GM12878 (cell line): Measurements from ENCODE around the gene IQCK.

ENCODE experiments used
- DPF2 ChIP-seq: fragments of 450-650 bp; IDR thresholded peaks from 2 replicates; pipeline ENCODE4 v1.6.1; 2017; ENCODE audit warnings: mild to moderate bottlenecking
- ESRRA ChIP-seq: IDR thresholded peaks from 2 replicates; pipeline ENCODE4 v1.6.1; 2012; ENCODE audit warnings: mild to moderate bottlenecking, low read length, improper control_type of control experiment
- HCFC1 ChIP-seq: fragments of 150-350 bp; IDR thresholded peaks from 2 replicates; pipeline ENCODE4 v1.6.1; 2014; ENCODE audit warnings: low read length
- MEF2A ChIP-seq: IDR thresholded peaks from 2 replicates; pipeline ENCODE4 v1.6.1; 2011; ENCODE audit warnings: low read depth, mild to moderate bottlenecking, low read length, moderate library complexity; ENCODE audit not compliant: insufficient read depth
- NFYB ChIP-seq: IDR thresholded peaks from 2 replicates; pipeline ENCODE4 v1.6.1; 2011; ENCODE audit warnings: low read depth, mild to moderate bottlenecking, low read length, improper control_type of control experiment, moderate library complexity; ENCODE audit not compliant: insufficient read depth
- POU2F2 ChIP-seq: IDR thresholded peaks from 3 replicates; pipeline ENCODE4 v1.6.1; 2011; ENCODE audit warnings: low read depth, mild to moderate bottlenecking, low read length, borderline replicate concordance
- RAD21 ChIP-seq: IDR thresholded peaks from 2 replicates; pipeline ENCODE4 v1.6.1; 2011; ENCODE audit warnings: mild to moderate bottlenecking, low read depth, low read length, moderate library complexity; ENCODE audit not compliant: insufficient read depth
- TF ChIP-seq, protein P1 (sequence below): IDR thresholded peaks from 2 replicates; pipeline ENCODE4 v1.6.1; 2012; ENCODE audit warnings: improper control_type of control experiment, low read depth, low read length; ENCODE audit not compliant: insufficient replicate concordance
- TF ChIP-seq, protein P2 (sequence below), 3 experiments: IDR thresholded peaks in 2 of 3; conservative IDR thresholded peaks in 1 of 3; 2 replicates each; pipeline ENCODE4 v1.5.1; 2011; ENCODE audit warnings: low read depth in 3 of 3, low read length in 3 of 3, mild to moderate bottlenecking in 3 of 3, control low read depth in 2 of 3, moderate library complexity in 2 of 3, inconsistent platforms in 1 of 3, mixed read lengths in 1 of 3; ENCODE audit not compliant: control insufficient read depth in 2 of 3, insufficient read depth in 1 of 3; ENCODE audit errors: extremely low read depth in 1 of 3
- TF ChIP-seq, protein P3 (sequence below): fragments of 450-650 bp; IDR thresholded peaks from 2 replicates; pipeline ENCODE4 v1.6.1; 2017; ENCODE audit warnings: antibody characterized with exemption, mild to moderate bottlenecking, moderate library complexity
- TF ChIP-seq, protein P4 (sequence below): IDR thresholded peaks from 2 replicates; pipeline ENCODE4 v1.6.1; 2011; ENCODE audit warnings: low read depth, low read length, improper control_type of control experiment, borderline replicate concordance
- TF ChIP-seq, protein P5 (sequence below): IDR thresholded peaks from 2 replicates; pipeline ENCODE4 v1.6.1; 2012; ENCODE audit warnings: low read depth, low read length, improper control_type of control experiment

DNA sequence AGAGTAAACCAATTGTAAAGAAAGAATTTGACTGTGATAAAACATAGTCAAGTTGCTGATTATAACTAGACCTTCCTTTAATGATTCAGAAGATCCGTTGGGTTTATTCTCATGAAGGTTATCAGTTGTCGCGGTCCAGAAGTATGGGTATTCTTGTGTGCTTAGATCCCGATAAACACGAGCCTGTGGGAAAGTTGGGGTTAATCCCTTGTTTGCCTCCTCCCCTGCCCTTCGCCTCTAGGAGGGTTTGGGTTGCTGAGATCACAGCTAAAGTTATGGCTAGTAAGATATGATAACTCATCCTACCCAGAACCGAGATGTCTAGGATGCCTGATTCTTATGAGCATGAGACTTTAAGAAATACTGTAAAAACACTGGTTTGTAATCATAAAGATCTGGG is 99.8 kb downstream of the IQCK start:
- TF ChIP-seq HCFC1 (no peak), POU2F2 (no peak), MEF2A (no peak), DPF2 (no peak), RAD21 (no peak), NFYB (no peak), ESRRA (no peak)
- TF ChIP-seq, protein P1, sequence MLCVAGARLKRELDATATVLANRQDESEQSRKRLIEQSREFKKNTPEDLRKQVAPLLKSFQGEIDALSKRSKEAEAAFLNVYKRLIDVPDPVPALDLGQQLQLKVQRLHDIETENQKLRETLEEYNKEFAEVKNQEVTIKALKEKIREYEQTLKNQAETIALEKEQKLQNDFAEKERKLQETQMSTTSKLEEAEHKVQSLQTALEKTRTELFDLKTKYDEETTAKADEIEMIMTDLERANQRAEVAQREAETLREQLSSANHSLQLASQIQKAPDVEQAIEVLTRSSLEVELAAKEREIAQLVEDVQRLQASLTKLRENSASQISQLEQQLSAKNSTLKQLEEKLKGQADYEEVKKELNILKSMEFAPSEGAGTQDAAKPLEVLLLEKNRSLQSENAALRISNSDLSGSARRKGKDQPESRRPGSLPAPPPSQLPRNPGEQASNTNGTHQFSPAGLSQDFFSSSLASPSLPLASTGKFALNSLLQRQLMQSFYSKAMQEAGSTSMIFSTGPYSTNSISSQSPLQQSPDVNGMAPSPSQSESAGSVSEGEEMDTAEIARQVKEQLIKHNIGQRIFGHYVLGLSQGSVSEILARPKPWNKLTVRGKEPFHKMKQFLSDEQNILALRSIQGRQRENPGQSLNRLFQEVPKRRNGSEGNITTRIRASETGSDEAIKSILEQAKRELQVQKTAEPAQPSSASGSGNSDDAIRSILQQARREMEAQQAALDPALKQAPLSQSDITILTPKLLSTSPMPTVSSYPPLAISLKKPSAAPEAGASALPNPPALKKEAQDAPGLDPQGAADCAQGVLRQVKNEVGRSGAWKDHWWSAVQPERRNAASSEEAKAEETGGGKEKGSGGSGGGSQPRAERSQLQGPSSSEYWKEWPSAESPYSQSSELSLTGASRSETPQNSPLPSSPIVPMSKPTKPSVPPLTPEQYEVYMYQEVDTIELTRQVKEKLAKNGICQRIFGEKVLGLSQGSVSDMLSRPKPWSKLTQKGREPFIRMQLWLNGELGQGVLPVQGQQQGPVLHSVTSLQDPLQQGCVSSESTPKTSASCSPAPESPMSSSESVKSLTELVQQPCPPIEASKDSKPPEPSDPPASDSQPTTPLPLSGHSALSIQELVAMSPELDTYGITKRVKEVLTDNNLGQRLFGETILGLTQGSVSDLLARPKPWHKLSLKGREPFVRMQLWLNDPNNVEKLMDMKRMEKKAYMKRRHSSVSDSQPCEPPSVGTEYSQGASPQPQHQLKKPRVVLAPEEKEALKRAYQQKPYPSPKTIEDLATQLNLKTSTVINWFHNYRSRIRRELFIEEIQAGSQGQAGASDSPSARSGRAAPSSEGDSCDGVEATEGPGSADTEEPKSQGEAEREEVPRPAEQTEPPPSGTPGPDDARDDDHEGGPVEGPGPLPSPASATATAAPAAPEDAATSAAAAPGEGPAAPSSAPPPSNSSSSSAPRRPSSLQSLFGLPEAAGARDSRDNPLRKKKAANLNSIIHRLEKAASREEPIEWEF: no peak
- TF ChIP-seq, protein P2, sequence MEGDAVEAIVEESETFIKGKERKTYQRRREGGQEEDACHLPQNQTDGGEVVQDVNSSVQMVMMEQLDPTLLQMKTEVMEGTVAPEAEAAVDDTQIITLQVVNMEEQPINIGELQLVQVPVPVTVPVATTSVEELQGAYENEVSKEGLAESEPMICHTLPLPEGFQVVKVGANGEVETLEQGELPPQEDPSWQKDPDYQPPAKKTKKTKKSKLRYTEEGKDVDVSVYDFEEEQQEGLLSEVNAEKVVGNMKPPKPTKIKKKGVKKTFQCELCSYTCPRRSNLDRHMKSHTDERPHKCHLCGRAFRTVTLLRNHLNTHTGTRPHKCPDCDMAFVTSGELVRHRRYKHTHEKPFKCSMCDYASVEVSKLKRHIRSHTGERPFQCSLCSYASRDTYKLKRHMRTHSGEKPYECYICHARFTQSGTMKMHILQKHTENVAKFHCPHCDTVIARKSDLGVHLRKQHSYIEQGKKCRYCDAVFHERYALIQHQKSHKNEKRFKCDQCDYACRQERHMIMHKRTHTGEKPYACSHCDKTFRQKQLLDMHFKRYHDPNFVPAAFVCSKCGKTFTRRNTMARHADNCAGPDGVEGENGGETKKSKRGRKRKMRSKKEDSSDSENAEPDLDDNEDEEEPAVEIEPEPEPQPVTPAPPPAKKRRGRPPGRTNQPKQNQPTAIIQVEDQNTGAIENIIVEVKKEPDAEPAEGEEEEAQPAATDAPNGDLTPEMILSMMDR (IDR thresholded peaks at IDR 0.05 in 2 of 3, conservative IDR thresholded peaks at IDR 0.05 in 1 of 3; ENCODE audit: control insufficient read depth in 2 of 3, extremely low read depth in 1 of 3, insufficient read depth in 1 of 3, low read depth in 3 of 3, low read length in 3 of 3): no peak
- TF ChIP-seq, protein P3, sequence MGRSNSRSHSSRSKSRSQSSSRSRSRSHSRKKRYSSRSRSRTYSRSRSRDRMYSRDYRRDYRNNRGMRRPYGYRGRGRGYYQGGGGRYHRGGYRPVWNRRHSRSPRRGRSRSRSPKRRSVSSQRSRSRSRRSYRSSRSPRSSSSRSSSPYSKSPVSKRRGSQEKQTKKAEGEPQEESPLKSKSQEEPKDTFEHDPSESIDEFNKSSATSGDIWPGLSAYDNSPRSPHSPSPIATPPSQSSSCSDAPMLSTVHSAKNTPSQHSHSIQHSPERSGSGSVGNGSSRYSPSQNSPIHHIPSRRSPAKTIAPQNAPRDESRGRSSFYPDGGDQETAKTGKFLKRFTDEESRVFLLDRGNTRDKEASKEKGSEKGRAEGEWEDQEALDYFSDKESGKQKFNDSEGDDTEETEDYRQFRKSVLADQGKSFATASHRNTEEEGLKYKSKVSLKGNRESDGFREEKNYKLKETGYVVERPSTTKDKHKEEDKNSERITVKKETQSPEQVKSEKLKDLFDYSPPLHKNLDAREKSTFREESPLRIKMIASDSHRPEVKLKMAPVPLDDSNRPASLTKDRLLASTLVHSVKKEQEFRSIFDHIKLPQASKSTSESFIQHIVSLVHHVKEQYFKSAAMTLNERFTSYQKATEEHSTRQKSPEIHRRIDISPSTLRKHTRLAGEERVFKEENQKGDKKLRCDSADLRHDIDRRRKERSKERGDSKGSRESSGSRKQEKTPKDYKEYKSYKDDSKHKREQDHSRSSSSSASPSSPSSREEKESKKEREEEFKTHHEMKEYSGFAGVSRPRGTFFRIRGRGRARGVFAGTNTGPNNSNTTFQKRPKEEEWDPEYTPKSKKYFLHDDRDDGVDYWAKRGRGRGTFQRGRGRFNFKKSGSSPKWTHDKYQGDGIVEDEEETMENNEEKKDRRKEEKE: no peak
- TF ChIP-seq, protein P4, sequence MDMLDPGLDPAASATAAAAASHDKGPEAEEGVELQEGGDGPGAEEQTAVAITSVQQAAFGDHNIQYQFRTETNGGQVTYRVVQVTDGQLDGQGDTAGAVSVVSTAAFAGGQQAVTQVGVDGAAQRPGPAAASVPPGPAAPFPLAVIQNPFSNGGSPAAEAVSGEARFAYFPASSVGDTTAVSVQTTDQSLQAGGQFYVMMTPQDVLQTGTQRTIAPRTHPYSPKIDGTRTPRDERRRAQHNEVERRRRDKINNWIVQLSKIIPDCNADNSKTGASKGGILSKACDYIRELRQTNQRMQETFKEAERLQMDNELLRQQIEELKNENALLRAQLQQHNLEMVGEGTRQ: no peak
- TF ChIP-seq, protein P5, sequence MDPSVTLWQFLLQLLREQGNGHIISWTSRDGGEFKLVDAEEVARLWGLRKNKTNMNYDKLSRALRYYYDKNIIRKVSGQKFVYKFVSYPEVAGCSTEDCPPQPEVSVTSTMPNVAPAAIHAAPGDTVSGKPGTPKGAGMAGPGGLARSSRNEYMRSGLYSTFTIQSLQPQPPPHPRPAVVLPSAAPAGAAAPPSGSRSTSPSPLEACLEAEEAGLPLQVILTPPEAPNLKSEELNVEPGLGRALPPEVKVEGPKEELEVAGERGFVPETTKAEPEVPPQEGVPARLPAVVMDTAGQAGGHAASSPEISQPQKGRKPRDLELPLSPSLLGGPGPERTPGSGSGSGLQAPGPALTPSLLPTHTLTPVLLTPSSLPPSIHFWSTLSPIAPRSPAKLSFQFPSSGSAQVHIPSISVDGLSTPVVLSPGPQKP: no peak
